Endodermal cell (in vitro differentiated cells): ENCODE data around the gene HTRA2. TPM values are rescaled to one million over a fixed set of nuclear protein-coding genes. Genes with fewer than 3 reads are reported as not detected.

ENCODE experiments used
- DNase-seq: peaks from one replicate; pipeline ENCODE4 v3.0.0-alpha.2; 2017
- H3K27ac ChIP-seq: 2 replicates; pipeline ENCODE4 v1.5.1; 2013; ENCODE audit warnings: mild to moderate bottlenecking, low read depth, low read length, moderate library complexity
- H3K27me3 ChIP-seq: 2 replicates; pipeline ENCODE4 v1.6.1; 2013; ENCODE audit warnings: mild to moderate bottlenecking, low read length, moderate library complexity; ENCODE audit not compliant: insufficient read depth, control insufficient read depth, poor library complexity, severe bottlenecking
- H3K36me3 ChIP-seq: 2 replicates; pipeline ENCODE4 v1.7.0; 2013; ENCODE audit warnings: mild to moderate bottlenecking, low read length, moderate library complexity; ENCODE audit not compliant: control insufficient read depth, insufficient read depth
- H3K4me1 ChIP-seq: one replicate; pipeline ENCODE4 v1.7.0; 2013; ENCODE audit warnings: low read length; ENCODE audit not compliant: control insufficient read depth, insufficient read depth
- H3K4me3 ChIP-seq: 2 replicates; pipeline ENCODE4 v1.5.1; 2013; ENCODE audit warnings: mild to moderate bottlenecking, low read length, moderate library complexity
- H3K9ac ChIP-seq: 2 replicates; pipeline ENCODE4 v1.6.1; 2013; ENCODE audit warnings: mild to moderate bottlenecking, low read length, moderate library complexity; ENCODE audit not compliant: poor library complexity, severe bottlenecking; ENCODE audit errors: extremely low read depth
- H3K9me3 ChIP-seq: 2 replicates; pipeline ENCODE4 v1.6.1; 2013; ENCODE audit warnings: mild to moderate bottlenecking, low read length, moderate library complexity; ENCODE audit not compliant: control insufficient read depth
- H3K27ac Mint-ChIP-seq: 2 replicates; pipeline ENCODE4 v1.8.0; 2020; ENCODE audit warnings: mixed read lengths
- H3K27me3 Mint-ChIP-seq: 2 replicates; pipeline ENCODE4 v1.8.0; 2021; ENCODE audit warnings: mild to moderate bottlenecking, mixed read lengths; ENCODE audit not compliant: insufficient read depth
- H3K36me3 Mint-ChIP-seq: 2 replicates; pipeline ENCODE4 v1.8.0; 2020; ENCODE audit warnings: low read depth, mixed read lengths
- H3K4me1 Mint-ChIP-seq: 2 replicates; pipeline ENCODE4 v1.8.0; 2020; ENCODE audit warnings: mixed read lengths
- H3K4me3 Mint-ChIP-seq: 2 replicates; pipeline ENCODE4 v1.8.0; 2020; ENCODE audit warnings: mild to moderate bottlenecking, moderate library complexity, mixed read lengths
- H3K9me3 Mint-ChIP-seq: 2 replicates; pipeline ENCODE4 v1.8.0; 2020; ENCODE audit warnings: mild to moderate bottlenecking, mixed read lengths
- WGBS, 2 experiments: methylation state at CpG; one replicate each; pipeline versions ENCODE4 v1.1.5 to v1.1.7; 2013; ENCODE audit warnings: missing lambda C conversion rate in 2 of 2, mixed read lengths in 1 of 2; ENCODE audit not compliant: insufficient coverage in 1 of 2, insufficient read length in 1 of 2; 5-methylcytosine and 5-hydroxymethylcytosine counted together
- total RNA-seq, 2 donors: library from RNA; stranded (reverse); fragmentation: NEBNext Ultra II Directional in 1 of 2; extraction: Animal tissue kit (Norgen Biotek cat#: 25700) in 1 of 2; gene quantifications; 2 replicates in 1 of 2; 3 replicates in 1 of 2; pipeline ENCODE4 v1.2.1, GENCODE V29; 2021
- TF ChIP-seq, protein P1 (sequence below): fragments of 200-600 bp; sonication (generic); conservative IDR thresholded peaks from 2 replicates; pipeline ENCODE4 v1.5.0; 2021; ENCODE audit warnings: antibody characterized with exemption, mild to moderate bottlenecking

Gene HTRA2
- total RNA-seq, 2 donors from 2014 or later: 32.8 to 38.9 TPM

DNA sequence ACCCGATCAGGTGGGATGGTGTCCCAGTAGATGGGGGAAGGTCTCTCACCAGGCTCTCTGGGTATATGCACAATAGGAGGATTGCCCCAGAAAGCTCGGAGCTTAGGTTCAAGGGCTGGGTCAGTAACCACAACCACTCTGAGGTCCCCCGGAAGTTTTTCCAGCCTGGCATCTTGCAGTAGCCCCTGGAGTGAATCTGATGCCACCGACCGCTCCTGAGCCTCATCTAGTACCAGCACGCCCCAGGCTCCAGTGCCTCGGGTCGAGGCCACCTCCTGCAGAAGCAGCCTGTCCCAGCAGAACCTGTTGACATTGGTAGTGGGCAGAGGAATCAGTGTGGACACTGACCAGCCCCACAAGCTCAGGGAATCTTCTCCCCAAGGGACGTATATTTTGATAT, 5.7 kb upstream of the HTRA2 start:
- peaks cover 4% of the 10 kb centered on the region for H3K4me1 Mint-ChIP-seq
- no peaks in the 10 kb centered on the region for H3K9me3 ChIP-seq
- WGBS, 2 experiments: 89 to 98% methylated on average over 6 to 9 of the region's 9 CpGs
- H3K27ac Mint-ChIP-seq: no peak overlapping the region
- peaks cover 51% of the 10 kb centered on the region for H3K27me3 Mint-ChIP-seq
- no peak overlapping the region for H3K4me3 ChIP-seq
- no peak overlapping the region for H3K27ac ChIP-seq
- no peaks in the 10 kb centered on the region for H3K9me3 Mint-ChIP-seq
- TF ChIP-seq, protein P1, sequence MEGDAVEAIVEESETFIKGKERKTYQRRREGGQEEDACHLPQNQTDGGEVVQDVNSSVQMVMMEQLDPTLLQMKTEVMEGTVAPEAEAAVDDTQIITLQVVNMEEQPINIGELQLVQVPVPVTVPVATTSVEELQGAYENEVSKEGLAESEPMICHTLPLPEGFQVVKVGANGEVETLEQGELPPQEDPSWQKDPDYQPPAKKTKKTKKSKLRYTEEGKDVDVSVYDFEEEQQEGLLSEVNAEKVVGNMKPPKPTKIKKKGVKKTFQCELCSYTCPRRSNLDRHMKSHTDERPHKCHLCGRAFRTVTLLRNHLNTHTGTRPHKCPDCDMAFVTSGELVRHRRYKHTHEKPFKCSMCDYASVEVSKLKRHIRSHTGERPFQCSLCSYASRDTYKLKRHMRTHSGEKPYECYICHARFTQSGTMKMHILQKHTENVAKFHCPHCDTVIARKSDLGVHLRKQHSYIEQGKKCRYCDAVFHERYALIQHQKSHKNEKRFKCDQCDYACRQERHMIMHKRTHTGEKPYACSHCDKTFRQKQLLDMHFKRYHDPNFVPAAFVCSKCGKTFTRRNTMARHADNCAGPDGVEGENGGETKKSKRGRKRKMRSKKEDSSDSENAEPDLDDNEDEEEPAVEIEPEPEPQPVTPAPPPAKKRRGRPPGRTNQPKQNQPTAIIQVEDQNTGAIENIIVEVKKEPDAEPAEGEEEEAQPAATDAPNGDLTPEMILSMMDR: no peak
- H3K4me1 ChIP-seq: no peaks in the 10 kb centered on the region
- H3K9ac ChIP-seq: no peak overlapping the region
- H3K27me3 ChIP-seq: peaks cover 52% of the 10 kb centered on the region
- DNase-seq: no peak
- peaks cover 26% of the 10 kb centered on the region for H3K36me3 ChIP-seq
- no peak overlapping the region for H3K4me3 Mint-ChIP-seq
- peaks cover 21% of the 10 kb centered on the region for H3K36me3 Mint-ChIP-seq

DNA sequence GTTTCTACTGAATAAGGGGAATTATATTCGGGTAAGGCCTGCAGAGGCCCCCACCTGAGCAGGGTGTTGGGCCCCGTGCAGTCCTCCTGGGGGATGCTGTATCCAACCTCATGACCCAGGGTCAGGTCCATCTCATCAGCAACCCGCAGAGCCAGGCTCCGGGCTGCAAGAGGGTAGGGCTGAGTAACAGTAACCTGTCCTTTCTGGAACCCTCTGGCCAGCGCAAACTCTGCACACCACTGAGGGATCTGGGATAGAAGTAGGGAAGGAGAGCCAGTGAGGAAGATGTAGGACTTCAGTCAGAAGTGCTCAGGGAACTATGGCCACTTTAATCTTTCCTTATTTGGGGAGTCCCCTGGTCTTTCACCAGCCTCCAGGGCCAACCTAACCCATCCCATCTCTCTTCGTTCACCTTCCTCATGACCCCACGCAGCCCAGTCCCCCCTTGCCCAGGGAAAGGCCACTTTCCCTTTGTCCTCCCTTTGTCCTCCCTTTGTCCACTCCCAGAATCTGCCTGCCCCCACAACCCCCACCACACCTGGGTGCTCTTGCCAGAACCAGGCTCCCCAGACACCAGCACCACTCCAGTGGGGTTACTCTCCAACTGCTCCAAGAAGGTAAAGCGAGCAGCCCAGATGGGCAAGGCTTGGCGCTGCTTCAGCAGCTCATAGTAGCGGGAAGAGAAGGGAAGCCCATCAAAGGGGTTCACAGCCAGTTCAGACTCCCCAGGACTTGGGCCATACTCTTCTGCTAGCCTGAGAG, 4.6 kb upstream of the HTRA2 start:
- 94% methylated on average over 5 to 10 of the region's 10 CpGs for WGBS, 2 experiments
- H3K9me3 ChIP-seq: no peaks in the 10 kb centered on the region
- no peak overlapping the region for H3K9ac ChIP-seq
- Mint-ChIP-seq H3K36me3 (peaks cover 21% of the 10 kb centered on the region), H3K4me3 (no peak overlapping the region), H3K9me3 (no peaks in the 10 kb centered on the region), H3K27me3 (peaks cover 39% of the 10 kb centered on the region), H3K4me1 (peaks cover 4% of the 10 kb centered on the region), H3K27ac (no peak overlapping the region)
- H3K36me3 ChIP-seq: peaks cover 26% of the 10 kb centered on the region
- no peaks in the 10 kb centered on the region for H3K4me1 ChIP-seq
- no peak for DNase-seq
- no peak overlapping the region for H3K4me3 ChIP-seq
- TF ChIP-seq, protein P1: no peak
- peaks cover 41% of the 10 kb centered on the region for H3K27me3 ChIP-seq
- no peak overlapping the region for H3K27ac ChIP-seq

DNA sequence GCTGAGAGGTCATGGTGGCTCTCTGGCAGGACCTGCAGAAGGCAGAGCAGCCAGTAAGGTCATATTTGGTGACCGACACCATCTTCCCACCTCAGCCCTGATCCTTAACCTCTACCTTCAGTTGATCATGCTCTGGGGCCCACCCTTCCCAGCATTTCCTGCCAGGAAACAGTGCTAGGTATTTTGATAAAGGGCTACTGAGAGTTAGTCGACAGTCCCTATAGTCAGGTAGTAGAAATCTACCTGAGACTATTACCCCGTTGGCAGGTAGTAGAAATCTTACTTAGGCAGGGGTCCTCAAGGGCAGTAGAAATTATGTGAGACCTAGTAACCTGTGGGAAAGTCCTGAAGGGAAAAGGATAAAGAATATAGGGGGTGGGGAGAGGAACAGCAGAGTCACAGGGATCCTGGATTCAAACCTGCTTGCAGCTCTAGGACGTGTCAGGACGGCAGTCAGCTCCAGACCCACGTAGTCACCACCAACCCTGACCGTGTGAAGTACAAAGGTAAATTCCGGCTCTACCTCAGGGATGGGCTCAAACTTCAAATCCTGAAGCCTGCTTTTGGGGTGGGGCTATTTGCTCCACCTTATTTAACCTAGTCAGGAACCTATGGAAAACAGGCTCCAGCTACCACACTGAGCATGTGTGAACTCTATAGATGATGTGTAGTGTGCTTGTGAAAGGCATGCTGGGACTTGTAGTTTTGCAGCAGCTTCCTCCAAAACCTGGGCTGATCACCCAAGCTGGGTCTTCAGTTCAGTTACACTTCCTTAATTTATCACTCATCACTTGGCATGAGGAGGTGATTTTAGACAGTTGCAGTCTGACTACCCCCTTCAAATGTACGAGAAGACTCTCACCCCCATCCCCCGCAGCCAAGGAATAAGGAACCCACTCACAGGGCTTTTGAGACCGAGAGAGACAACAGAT, 3.8 kb upstream of the HTRA2 start, which contains the start of gene DQX1:
Gene DQX1, minus strand, starts transcription at position 515 of the 932 bp plus-strand sequence. Its CDS starts 502 bp downstream, at position 13.
- H3K9ac ChIP-seq: no peak within 1 kb of the TSS
- H3K27ac Mint-ChIP-seq: no peak within 1 kb of the TSS
- no peak within 1 kb of the TSS for H3K27ac ChIP-seq
- H3K27me3 Mint-ChIP-seq: peaks cover 31% of the 10 kb centered on the region
- peaks cover 26% of the 10 kb centered on the region for H3K36me3 ChIP-seq
- peaks cover 32% of the 10 kb centered on the region for H3K27me3 ChIP-seq
- WGBS, 2 experiments: 94 to 96% methylated on average over 8 to 11 of the region's 11 CpGs
- no peak within 1 kb of the TSS for H3K4me3 ChIP-seq
- peaks cover 7% of the 10 kb centered on the region for H3K4me1 Mint-ChIP-seq
- no peak within 1 kb of the TSS for H3K4me3 Mint-ChIP-seq
- H3K9me3 ChIP-seq: no peaks in the 10 kb centered on the region
- TF ChIP-seq, protein P1: no peak
- H3K4me1 ChIP-seq: no peaks in the 10 kb centered on the region
- DNase-seq: peak; percentile 81
- no peaks in the 10 kb centered on the region for H3K9me3 Mint-ChIP-seq
- H3K36me3 Mint-ChIP-seq: peaks cover 24% of the 10 kb centered on the region
